Fibroblast of lung (primary cell): Measurements from ENCODE around the gene TPSG1. TPM values are rescaled to one million over a fixed set of nuclear protein-coding genes. Genes with fewer than 3 reads are reported as not detected.
"Not testable (repeated sequence)": the region's sequence is repeated elsewhere in the genome, so short reads cannot be mapped to it uniquely, and the experiment has no call there.

ENCODE experiments used
- DNase-seq, 2 donors: peaks; one replicate each; pipeline versions ENCODE4 v3.0.0 to v3.0.0-alpha.2; 2010; ENCODE audit warnings: low read depth in 2 of 2
- H2AFZ ChIP-seq: 2 replicates; pipeline ENCODE4 v1.5.1; 2012; ENCODE audit warnings: low read length, control low read depth, inconsistent platforms
- H3K27ac ChIP-seq: 2 replicates; pipeline ENCODE4 v1.5.1; 2011; ENCODE audit warnings: low read length, control low read depth; ENCODE audit not compliant: insufficient read depth
- H3K27me3 ChIP-seq: 2 replicates; pipeline ENCODE4 v1.5.1; 2011; ENCODE audit warnings: mild to moderate bottlenecking, low read length; ENCODE audit not compliant: control insufficient read depth, insufficient read depth
- H3K36me3 ChIP-seq: 2 replicates; pipeline ENCODE4 v1.5.1; 2011; ENCODE audit warnings: low read length; ENCODE audit not compliant: control insufficient read depth, insufficient read depth
- H3K4me1 ChIP-seq: 2 replicates; pipeline ENCODE4 v1.5.1; 2011; ENCODE audit warnings: low read length; ENCODE audit not compliant: control insufficient read depth, insufficient read depth; ENCODE audit errors: extremely low read depth
- H3K4me2 ChIP-seq: 2 replicates; pipeline ENCODE4 v1.5.1; 2011; ENCODE audit warnings: low read length, control low read depth; ENCODE audit not compliant: insufficient read depth; ENCODE audit errors: extremely low read depth
- H3K4me3 ChIP-seq, 4 experiments: fragments of 200-600 bp in 1 of 4; sonication (generic) in 1 of 4; replicated peaks in 1 of 4; 2 replicates each; pipeline ENCODE4 v1.5.1; 2011 to 2016; ENCODE audit warnings: low read length in 4 of 4, low read depth in 3 of 4, mild to moderate bottlenecking in 3 of 4, control low read depth in 2 of 4, inconsistent platforms in 1 of 4, mixed read lengths in 1 of 4; ENCODE audit not compliant: insufficient read depth in 1 of 4; ENCODE audit errors: control extremely low read depth in 1 of 4
- H3K79me2 ChIP-seq: 2 replicates; pipeline ENCODE4 v1.5.1; 2012; ENCODE audit warnings: mild to moderate bottlenecking, low read length, inconsistent platforms; ENCODE audit not compliant: control insufficient read depth, insufficient read depth
- H3K9ac ChIP-seq: 2 replicates; pipeline ENCODE4 v1.5.1; 2011; ENCODE audit warnings: mild to moderate bottlenecking, low read length, control low read depth; ENCODE audit not compliant: insufficient read depth
- H3K9me3 ChIP-seq: 2 replicates; pipeline ENCODE4 v1.5.1; 2012; ENCODE audit warnings: low read depth, low read length; ENCODE audit not compliant: control insufficient read depth, insufficient read depth
- H4K20me1 ChIP-seq: 2 replicates; pipeline ENCODE4 v1.5.1; 2011; ENCODE audit warnings: low read length; ENCODE audit not compliant: control insufficient read depth, insufficient read depth; ENCODE audit errors: extremely low read depth
- EZH2 ChIP-seq: IDR thresholded peaks from 2 replicates; pipeline ENCODE4 v1.5.1; 2012; ENCODE audit warnings: low read length, control low read depth, mild to moderate bottlenecking; ENCODE audit errors: missing control alignments
- polyA plus RNA-seq, 2 donors: library from polyadenylated mRNA; depleted of rRNA in 1 of 2; stranded (reverse) in 1 of 2; unstranded in 1 of 2; fragments of >200 nt; gene quantifications; 2 replicates each; pipeline ENCODE4 v1.2.1, GENCODE V29; 2011 to 2012; ENCODE audit warnings: missing spikeins in 1 of 2
- total RNA-seq: library from RNA; depleted of rRNA; stranded (reverse); fragments of >200 nt; gene quantifications from 2 replicates; pipeline ENCODE4 v1.2.1, GENCODE V29; 2014
- TF ChIP-seq, protein P1 (sequence below), 2 donors: IDR thresholded peaks in 1 of 2; conservative IDR thresholded peaks in 1 of 2; 1 replicate in 1 of 2; 2 replicates in 1 of 2; pipeline ENCODE4 v1.5.1; 2011 to 2012; ENCODE audit warnings: low read length in 2 of 2, control low read depth in 1 of 2, inconsistent platforms in 1 of 2, low read depth in 1 of 2, mild to moderate bottlenecking in 1 of 2

Gene TPSG1
- total and polyA plus RNA-seq, 2 donors (not counting 1 experiment from before 2014, with no cell fraction given): not detected

GRCh38 chr16:1201444-1201843 lies 23.6 kb downstream of the TPSG1 start:
- H3K27me3 ChIP-seq: no peaks in the 10 kb centered on the region
- H4K20me1 ChIP-seq: no peaks in the 10 kb centered on the region
- no peak for DNase-seq
- H3K9me3 ChIP-seq: no peaks in the 10 kb centered on the region
- H3K4me2 ChIP-seq: no peak overlapping the region
- H3K9ac ChIP-seq: no peak overlapping the region
- TF ChIP-seq, protein P1, sequence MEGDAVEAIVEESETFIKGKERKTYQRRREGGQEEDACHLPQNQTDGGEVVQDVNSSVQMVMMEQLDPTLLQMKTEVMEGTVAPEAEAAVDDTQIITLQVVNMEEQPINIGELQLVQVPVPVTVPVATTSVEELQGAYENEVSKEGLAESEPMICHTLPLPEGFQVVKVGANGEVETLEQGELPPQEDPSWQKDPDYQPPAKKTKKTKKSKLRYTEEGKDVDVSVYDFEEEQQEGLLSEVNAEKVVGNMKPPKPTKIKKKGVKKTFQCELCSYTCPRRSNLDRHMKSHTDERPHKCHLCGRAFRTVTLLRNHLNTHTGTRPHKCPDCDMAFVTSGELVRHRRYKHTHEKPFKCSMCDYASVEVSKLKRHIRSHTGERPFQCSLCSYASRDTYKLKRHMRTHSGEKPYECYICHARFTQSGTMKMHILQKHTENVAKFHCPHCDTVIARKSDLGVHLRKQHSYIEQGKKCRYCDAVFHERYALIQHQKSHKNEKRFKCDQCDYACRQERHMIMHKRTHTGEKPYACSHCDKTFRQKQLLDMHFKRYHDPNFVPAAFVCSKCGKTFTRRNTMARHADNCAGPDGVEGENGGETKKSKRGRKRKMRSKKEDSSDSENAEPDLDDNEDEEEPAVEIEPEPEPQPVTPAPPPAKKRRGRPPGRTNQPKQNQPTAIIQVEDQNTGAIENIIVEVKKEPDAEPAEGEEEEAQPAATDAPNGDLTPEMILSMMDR (conservative IDR thresholded peaks at IDR 0.05 in 1 of 2, IDR thresholded peaks at IDR 0.05 in 1 of 2; ENCODE audit: low read depth in 1 of 2, low read length in 2 of 2): no peak
- H2AFZ ChIP-seq: no peak overlapping the region
- H3K4me1 ChIP-seq: no peaks in the 10 kb centered on the region
- no peaks in the 10 kb centered on the region for H3K79me2 ChIP-seq
- no peaks in the 10 kb centered on the region for H3K36me3 ChIP-seq
- no peak overlapping the region for H3K4me3 ChIP-seq
- no peak overlapping the region for H3K27ac ChIP-seq

DNA sequence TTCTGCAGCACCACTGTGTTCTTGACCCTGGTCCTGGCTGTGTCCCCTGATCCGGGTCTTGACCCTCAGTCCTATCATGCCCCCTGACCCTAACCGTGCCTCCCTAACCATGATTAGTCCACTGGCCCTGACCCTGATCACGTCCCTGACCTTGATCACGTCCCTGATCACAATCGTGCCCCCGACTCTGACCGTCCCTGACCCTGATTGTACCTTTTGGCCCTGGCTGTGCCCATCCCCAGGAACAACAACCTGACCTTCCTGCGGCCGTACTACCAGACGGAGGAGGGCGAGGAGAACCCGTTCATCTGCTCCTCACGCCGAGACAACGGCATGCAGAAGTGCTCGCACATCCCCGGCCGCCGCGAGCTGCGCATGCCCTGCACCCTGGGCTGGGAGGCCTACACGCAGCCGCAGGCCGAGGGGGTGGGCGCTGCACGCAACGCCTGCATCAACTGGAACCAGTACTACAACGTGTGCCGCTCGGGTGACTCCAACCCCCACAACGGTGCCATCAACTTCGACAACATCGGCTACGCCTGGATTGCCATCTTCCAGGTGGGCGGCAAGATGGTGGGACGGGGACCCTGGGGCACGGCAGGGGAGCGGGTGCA lies 24.9 kb downstream of the TPSG1 start:
- H3K27me3 ChIP-seq: no peaks in the 10 kb centered on the region
- TF ChIP-seq EZH2: no peak
- TF ChIP-seq, protein P1 (conservative IDR thresholded peaks at IDR 0.05 in 1 of 2, IDR thresholded peaks at IDR 0.05 in 1 of 2; ENCODE audit: low read depth in 1 of 2, low read length in 2 of 2): no peak
- H3K4me2 ChIP-seq: no peak overlapping the region
- H3K4me1 ChIP-seq: no peaks in the 10 kb centered on the region
- no peak for DNase-seq
- no peak overlapping the region for H3K9ac ChIP-seq
- no peaks in the 10 kb centered on the region for H4K20me1 ChIP-seq
- H3K36me3 ChIP-seq: no peaks in the 10 kb centered on the region
- H3K27ac ChIP-seq: no peak overlapping the region
- H3K9me3 ChIP-seq: no peaks in the 10 kb centered on the region
- no peak overlapping the region for H2AFZ ChIP-seq
- H3K79me2 ChIP-seq: no peaks in the 10 kb centered on the region
- H3K4me3 ChIP-seq: no peak overlapping the region

DNA sequence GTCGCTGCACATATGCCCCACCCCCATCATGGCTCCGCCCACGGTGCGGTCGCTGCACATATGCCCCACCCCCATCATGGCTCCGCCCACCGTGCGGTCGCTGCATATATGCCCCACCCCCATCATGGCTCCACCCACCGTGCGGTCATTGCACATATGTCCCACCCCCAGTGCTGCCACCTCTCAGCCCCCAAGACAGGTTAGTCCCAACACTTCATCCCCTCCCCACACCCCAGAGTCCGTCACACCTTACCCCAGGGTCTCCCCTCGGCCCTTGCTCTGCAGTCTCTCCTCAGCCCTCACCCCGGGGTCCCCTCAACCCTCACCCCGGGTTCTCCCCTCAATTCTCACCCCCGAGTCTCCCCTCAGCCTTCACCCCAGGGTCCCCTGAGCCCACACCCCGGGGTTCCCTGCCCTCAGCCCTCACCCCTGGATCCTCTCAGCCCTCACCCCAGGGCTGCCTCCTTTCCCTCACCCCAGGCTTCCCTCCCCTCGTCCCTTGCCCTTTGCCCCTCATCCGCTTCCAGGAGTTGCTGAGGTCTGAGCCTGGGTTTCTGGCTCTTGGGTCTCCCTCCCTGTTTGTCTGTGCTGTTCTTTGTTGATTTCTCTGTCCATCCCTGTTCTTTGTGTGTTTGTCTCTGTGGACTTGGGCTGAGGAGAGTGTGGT lies 25.6 kb downstream of the TPSG1 start:
- Histone ChIP-seq H3K79me2 (no peaks in the 10 kb centered on the region), H3K27ac (no peak overlapping the region), H3K36me3 (no peaks in the 10 kb centered on the region), H3K4me3 (no peak overlapping the region), H3K4me2 (no peak overlapping the region), H2AFZ (no peak overlapping the region), H3K27me3 (no peaks in the 10 kb centered on the region), H3K4me1 (no peaks in the 10 kb centered on the region), H4K20me1 (no peaks in the 10 kb centered on the region), H3K9ac (no peak overlapping the region), H3K9me3 (no peaks in the 10 kb centered on the region)
- no peak for DNase-seq
- TF ChIP-seq, protein P1 (conservative IDR thresholded peaks at IDR 0.05 in 1 of 2, IDR thresholded peaks at IDR 0.05 in 1 of 2; ENCODE audit: low read depth in 1 of 2, low read length in 2 of 2): no peak
- no peak for TF ChIP-seq EZH2

DNA sequence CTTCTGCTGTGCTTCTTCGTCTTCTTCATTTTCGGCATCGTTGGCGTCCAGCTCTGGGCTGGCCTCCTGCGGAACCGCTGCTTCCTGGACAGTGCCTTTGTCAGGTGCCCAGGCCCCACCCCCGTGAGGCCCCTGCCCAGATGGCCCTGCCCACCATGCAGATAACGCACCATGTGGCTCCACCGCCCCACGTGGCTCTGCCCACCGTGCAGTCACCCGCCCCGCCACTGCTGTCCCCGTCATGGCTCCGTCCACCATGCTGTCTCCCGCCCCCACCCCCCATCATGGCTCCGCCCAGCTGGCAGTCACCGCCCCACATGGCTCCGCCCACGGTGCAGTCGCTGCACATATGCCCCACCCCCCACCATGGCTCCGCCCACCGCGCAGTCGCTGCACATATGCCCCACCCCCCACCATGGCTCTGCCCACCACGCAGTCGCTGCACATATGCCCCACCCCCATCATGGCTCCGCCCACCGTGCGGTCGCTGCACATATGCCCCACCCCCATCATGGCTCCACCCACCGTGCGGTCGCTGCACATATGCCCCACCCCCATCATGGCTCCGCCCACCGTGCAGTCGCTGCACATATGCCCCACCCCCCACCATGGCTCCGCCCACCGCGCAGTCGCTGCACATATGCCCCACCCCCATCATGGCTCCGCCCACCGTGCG lies 26.3 kb downstream of the TPSG1 start:
- H2AFZ ChIP-seq, H3K4me2 ChIP-seq, H3K9me3 ChIP-seq, H3K4me3 ChIP-seq, DNase-seq, H4K20me1 ChIP-seq, H3K27me3 ChIP-seq, H3K27ac ChIP-seq, H3K9ac ChIP-seq, H3K36me3 ChIP-seq, H3K79me2 ChIP-seq, H3K4me1 ChIP-seq: not testable (repeated sequence)
